ENCODE results near the gene ZRANB3.

ZRANB3 gene

GRCh38 chr2:135285391-135285790 is 245.6 kb downstream of the ZRANB3 start:
- Histone ChIP-seq H3K9me3 (replicated peaks; ENCODE audit: insufficient read depth, low read length) (no peaks in the 10 kb centered on the region), H2AFZ (ENCODE audit: low read length) (no peak overlapping the region), H4K20me1 (ENCODE audit: insufficient read depth, low read length) (no peaks in the 10 kb centered on the region), H3K36me3 (replicated peaks; ENCODE audit: insufficient read depth, low read length) (no peaks in the 10 kb centered on the region), H3K27me3 (replicated peaks; ENCODE audit: insufficient read depth, low read length) (no peaks in the 10 kb centered on the region), H3K79me2 (ENCODE audit: low read length) (no peaks in the 10 kb centered on the region), H3K4me2 (ENCODE audit: low read depth, low read length) (no peak overlapping the region), H3K27ac (ENCODE audit: low read length) (no peak overlapping the region), H3K9me2 (replicated peaks; ENCODE audit: insufficient read depth, low read length) (no peaks in the 10 kb centered on the region), H3F3A (ENCODE audit: insufficient read depth, low read length) (no peaks in the 10 kb centered on the region), H3K9ac (ENCODE audit: low read length) (no peak overlapping the region), H3K4me1 (ENCODE audit: low read length) (no peaks in the 10 kb centered on the region), H3K4me3 (ENCODE audit: low read length) (no peak overlapping the region)
- TF ChIP-seq EZH2phosphoT487 (IDR thresholded peaks at IDR 0.05; ENCODE audit: low read length) (no peak), CTCF (IDR thresholded peaks at IDR 0.05; ENCODE audit: low read length) (no peak), EZH2 (optimal IDR thresholded peaks at IDR 0.05; ENCODE audit: low read depth, low read length) (no peak)
- no peak for DNase-seq

GRCh38 chr2:135281379-135281778 is 249.6 kb downstream of the ZRANB3 start:
- H4K20me1 ChIP-seq (ENCODE audit: insufficient read depth, low read length): no peaks in the 10 kb centered on the region
- no peak overlapping the region for H2AFZ ChIP-seq (ENCODE audit: low read length)
- no peaks in the 10 kb centered on the region for H3K36me3 ChIP-seq (replicated peaks; ENCODE audit: insufficient read depth, low read length)
- H3K4me1 ChIP-seq (ENCODE audit: low read length): no peaks in the 10 kb centered on the region
- H3K4me3 ChIP-seq (ENCODE audit: low read length): no peak overlapping the region
- TF ChIP-seq EZH2 (optimal IDR thresholded peaks at IDR 0.05; ENCODE audit: low read depth, low read length): no peak
- TF ChIP-seq EZH2phosphoT487 (IDR thresholded peaks at IDR 0.05; ENCODE audit: low read length): no peak
- no peak for TF ChIP-seq CTCF (IDR thresholded peaks at IDR 0.05; ENCODE audit: low read length)
- H3K4me2 ChIP-seq (ENCODE audit: low read depth, low read length): no peak overlapping the region
- no peak overlapping the region for H3K9ac ChIP-seq (ENCODE audit: low read length)
- H3K9me3 ChIP-seq (replicated peaks; ENCODE audit: insufficient read depth, low read length): no peaks in the 10 kb centered on the region
- DNase-seq: no peak
- H3K9me2 ChIP-seq (replicated peaks; ENCODE audit: insufficient read depth, low read length): no peaks in the 10 kb centered on the region
- H3K27me3 ChIP-seq (replicated peaks; ENCODE audit: insufficient read depth, low read length): no peaks in the 10 kb centered on the region
- H3F3A ChIP-seq (ENCODE audit: insufficient read depth, low read length): no peaks in the 10 kb centered on the region
- no peak overlapping the region for H3K27ac ChIP-seq (ENCODE audit: low read length)
- no peaks in the 10 kb centered on the region for H3K79me2 ChIP-seq (ENCODE audit: low read length)

GRCh38 chr2:135279209-135279608 is 251.8 kb downstream of the ZRANB3 start:
- H3K4me3 ChIP-seq (ENCODE audit: low read length): no peak overlapping the region
- H3K36me3 ChIP-seq (replicated peaks; ENCODE audit: insufficient read depth, low read length): no peaks in the 10 kb centered on the region
- no peak overlapping the region for H3K4me2 ChIP-seq (ENCODE audit: low read depth, low read length)
- H2AFZ ChIP-seq (ENCODE audit: low read length): no peak overlapping the region
- H3K27ac ChIP-seq (ENCODE audit: low read length): no peak overlapping the region
- no peaks in the 10 kb centered on the region for H3K79me2 ChIP-seq (ENCODE audit: low read length)
- H3K9me2 ChIP-seq (replicated peaks; ENCODE audit: insufficient read depth, low read length): no peaks in the 10 kb centered on the region
- DNase-seq: no peak
- no peaks in the 10 kb centered on the region for H3K27me3 ChIP-seq (replicated peaks; ENCODE audit: insufficient read depth, low read length)
- H3K9me3 ChIP-seq (replicated peaks; ENCODE audit: insufficient read depth, low read length): no peaks in the 10 kb centered on the region
- no peaks in the 10 kb centered on the region for H4K20me1 ChIP-seq (ENCODE audit: insufficient read depth, low read length)
- no peak for TF ChIP-seq EZH2 (optimal IDR thresholded peaks at IDR 0.05; ENCODE audit: low read depth, low read length)
- TF ChIP-seq EZH2phosphoT487 (IDR thresholded peaks at IDR 0.05; ENCODE audit: low read length): no peak
- TF ChIP-seq CTCF (IDR thresholded peaks at IDR 0.05; ENCODE audit: low read length): no peak
- H3K9ac ChIP-seq (ENCODE audit: low read length): no peak overlapping the region
- H3K4me1 ChIP-seq (ENCODE audit: low read length): no peaks in the 10 kb centered on the region
- H3F3A ChIP-seq (ENCODE audit: insufficient read depth, low read length): no peaks in the 10 kb centered on the region

Measured in MM.1S (cell line).